Measurements from ENCODE around the gene MRFAP1L1. TPM values are rescaled to one million over a fixed set of nuclear protein-coding genes. Genes with fewer than 3 reads are reported as not detected.

The MRFAP1L1 gene
- total and polyA plus RNA-seq, 8 donors, result 12.4 to 39.8 (median 21.5) TPM

DNA sequence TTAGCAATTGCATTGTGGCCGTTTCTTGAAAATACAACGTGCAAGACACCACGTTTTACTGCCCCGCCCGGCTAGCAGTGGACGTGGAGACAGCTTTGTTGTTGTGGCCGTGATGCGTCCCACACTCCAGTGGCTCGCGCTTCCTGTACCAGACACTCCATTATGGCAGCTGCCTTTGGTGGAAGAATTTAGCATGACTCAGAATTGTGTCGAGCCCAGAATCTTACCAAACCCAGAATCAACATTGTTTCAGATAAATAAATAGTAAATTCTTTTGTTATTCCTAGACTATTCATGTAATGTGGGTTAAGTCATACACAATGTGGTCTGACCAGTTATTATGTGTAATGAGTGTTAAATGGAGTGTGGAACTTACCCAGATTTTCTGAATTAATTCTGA, 41.3 kb downstream of the MRFAP1L1 start:
- ATAC-seq (no peak), DNase-seq (no peak), FAIRE-seq (no peak)
- Histone ChIP-seq H3K36me3 (no peaks in the 10 kb centered on the region), H3K27ac (no peak overlapping the region), H3K27me3 (no peaks in the 10 kb centered on the region), H3K9me3 (no peaks in the 10 kb centered on the region), H3K4me3 (no peak overlapping the region), H3K4me1 (no peaks in the 10 kb centered on the region)
- TF ChIP-seq, protein P1, sequence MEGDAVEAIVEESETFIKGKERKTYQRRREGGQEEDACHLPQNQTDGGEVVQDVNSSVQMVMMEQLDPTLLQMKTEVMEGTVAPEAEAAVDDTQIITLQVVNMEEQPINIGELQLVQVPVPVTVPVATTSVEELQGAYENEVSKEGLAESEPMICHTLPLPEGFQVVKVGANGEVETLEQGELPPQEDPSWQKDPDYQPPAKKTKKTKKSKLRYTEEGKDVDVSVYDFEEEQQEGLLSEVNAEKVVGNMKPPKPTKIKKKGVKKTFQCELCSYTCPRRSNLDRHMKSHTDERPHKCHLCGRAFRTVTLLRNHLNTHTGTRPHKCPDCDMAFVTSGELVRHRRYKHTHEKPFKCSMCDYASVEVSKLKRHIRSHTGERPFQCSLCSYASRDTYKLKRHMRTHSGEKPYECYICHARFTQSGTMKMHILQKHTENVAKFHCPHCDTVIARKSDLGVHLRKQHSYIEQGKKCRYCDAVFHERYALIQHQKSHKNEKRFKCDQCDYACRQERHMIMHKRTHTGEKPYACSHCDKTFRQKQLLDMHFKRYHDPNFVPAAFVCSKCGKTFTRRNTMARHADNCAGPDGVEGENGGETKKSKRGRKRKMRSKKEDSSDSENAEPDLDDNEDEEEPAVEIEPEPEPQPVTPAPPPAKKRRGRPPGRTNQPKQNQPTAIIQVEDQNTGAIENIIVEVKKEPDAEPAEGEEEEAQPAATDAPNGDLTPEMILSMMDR (IDR thresholded peaks at IDR 0.05), result no peak
- WGBS, 2 donors, result 84 to 91% methylated on average over 11 of the region's 11 CpGs
- intact Hi-C loops (cut with DNase I), result no loop called here

DNA sequence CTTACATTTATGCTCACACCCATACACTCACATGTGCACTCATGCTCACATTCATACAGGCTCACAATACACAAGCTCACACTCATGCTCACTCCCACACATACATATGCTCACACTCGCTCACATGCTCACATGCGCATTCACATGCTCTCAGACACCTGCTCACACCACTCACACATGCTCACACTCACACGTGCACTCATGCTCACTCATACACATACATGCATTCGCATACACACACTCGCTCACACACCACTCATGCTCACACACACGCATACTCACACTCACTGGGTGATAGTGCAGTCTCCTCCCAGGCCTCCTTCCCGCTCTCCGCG, 44.4 kb downstream of the MRFAP1L1 start:
- WGBS, 2 donors, result 90 to 97% methylated on average over 9 of the region's 9 CpGs
- no peak overlapping the region for H3K27ac ChIP-seq
- no peak for ATAC-seq

DNA sequence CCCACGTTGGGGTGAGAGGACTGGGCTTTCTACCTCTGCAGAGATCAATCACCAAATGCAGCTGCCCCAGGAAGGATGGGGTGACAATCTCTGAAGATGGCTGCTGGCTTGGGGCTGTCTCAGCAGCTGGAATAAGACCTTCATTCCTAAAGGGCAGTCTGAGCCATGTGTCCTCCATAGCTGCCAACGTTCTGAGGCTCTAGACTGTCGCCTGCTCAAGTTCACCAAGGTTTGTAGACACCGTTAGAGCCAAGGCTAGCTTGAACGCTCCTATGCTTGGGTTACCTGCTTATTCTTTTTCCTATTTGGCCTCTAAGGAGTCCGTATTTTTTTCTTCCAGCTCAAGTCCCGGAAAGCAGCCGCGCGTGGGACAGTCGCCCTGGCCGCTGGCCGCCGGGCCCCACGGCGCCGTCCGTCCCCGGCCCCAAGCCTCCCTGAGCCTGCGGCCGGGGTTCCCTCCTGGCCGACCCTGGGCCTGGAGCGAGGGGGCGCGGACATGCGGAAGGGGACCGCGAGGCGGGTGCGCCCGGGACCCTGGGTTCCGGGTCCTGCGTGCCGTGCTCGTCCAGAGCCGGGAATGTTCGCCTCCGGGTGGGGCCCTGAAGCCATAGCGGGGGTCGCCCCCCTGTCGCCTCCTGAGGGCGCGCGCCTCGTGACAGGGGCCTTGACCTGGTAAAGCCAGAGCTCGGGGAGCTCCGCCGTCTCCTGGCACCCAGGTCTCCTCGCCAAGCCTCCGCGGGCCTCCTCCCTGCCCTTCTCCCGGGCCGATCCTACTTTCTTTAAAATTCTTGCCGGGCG, 45.9 kb downstream of the MRFAP1L1 start:
- peak overlapping the region in 2 of 4 donors; percentile 18 to 36 for H3K4me3 ChIP-seq
- no peaks in the 10 kb centered on the region for H3K9me3 ChIP-seq
- FAIRE-seq (no peak), ATAC-seq (peak in 3 of 4 donors; percentile 33 to 43 (median 38)), DNase-seq (no peak)
- TF ChIP-seq, protein P1 (IDR thresholded peaks at IDR 0.05), result no peak
- no peaks in the 10 kb centered on the region for H3K27me3 ChIP-seq
- WGBS, 2 donors, result 14 to 16% methylated on average over 47 to 55 of the region's 55 CpGs
- H3K4me1 ChIP-seq, result no peaks in the 10 kb centered on the region
- no peak overlapping the region for H3K27ac ChIP-seq
- intact Hi-C loops (cut with DNase I), result no loop called here
- no peaks in the 10 kb centered on the region for H3K36me3 ChIP-seq

More for the DNA sequence above, 44.4 kb downstream of the MRFAP1L1 start:
- H3K4me1 ChIP-seq, result no peaks in the 10 kb centered on the region
- TF ChIP-seq, protein P1 (IDR thresholded peaks at IDR 0.05), result no peak
- H3K36me3 ChIP-seq, result no peaks in the 10 kb centered on the region
- FAIRE-seq (no peak), DNase-seq (no peak)
- no peak overlapping the region for H3K4me3 ChIP-seq
- intact Hi-C loops (cut with DNase I), result no loop called here
- H3K9me3 ChIP-seq, result no peaks in the 10 kb centered on the region
- H3K27me3 ChIP-seq, result no peaks in the 10 kb centered on the region

DNA sequence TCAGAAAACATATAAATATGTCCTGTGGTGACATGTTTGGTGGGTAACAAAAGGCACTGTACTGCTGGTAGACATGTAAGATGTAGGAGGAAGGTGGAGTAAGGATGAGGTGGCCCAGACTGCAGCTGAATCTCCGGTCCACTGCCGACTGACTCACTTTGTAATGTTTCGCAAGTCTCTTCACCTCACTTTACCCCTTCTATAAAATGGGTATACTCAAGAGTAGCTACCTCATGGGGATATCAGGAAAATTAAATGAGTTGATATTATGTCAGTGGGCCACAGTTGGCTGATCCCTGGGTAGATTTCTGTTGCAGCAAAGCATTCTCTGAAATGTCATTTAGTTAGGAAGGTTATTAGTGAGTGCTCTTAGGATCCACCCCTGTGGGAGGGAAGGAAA, 47.1 kb downstream of the MRFAP1L1 start:
- Histone ChIP-seq H3K4me1 (no peaks in the 10 kb centered on the region), H3K9me3 (no peaks in the 10 kb centered on the region), H3K36me3 (no peaks in the 10 kb centered on the region), H3K27me3 (no peaks in the 10 kb centered on the region), H3K4me3 (no peak overlapping the region), H3K27ac (no peak overlapping the region)
- intact Hi-C loops (cut with DNase I), result no loop called here
- DNase-seq, result no peak
- TF ChIP-seq, protein P1 (IDR thresholded peaks at IDR 0.05), result no peak
- WGBS, 2 donors, result 89 to 93% methylated on average over 3 of the region's 3 CpGs
- no peak for ATAC-seq
- no peak for FAIRE-seq

DNA sequence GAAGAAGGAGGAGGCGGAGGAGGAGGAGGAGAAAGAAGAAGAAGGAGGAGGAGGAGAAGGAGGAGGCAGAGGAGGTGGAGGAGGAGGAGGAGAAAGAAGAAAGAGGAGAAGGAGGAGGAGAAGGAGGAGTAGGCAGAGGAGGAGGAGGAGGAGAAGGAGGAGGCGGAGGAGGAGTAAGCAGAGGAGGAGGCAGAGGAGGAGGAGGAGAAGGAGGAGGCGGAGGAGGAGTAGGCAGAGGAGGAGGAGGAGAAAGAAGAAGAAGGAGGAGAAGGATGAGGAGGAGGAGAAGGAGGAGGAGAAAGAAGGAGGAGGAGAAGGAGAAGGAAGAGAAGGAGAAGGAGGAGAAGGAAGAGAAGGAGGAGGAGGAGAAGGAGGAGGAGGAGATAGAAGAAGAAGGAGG, 49.2 kb downstream of the MRFAP1L1 start:
- intact Hi-C loops (cut with DNase I), result no loop called here
- TF ChIP-seq, protein P1 (IDR thresholded peaks at IDR 0.05), result no peak
- Histone ChIP-seq H3K4me3 (no peak overlapping the region), H3K9me3 (no peaks in the 10 kb centered on the region), H3K36me3 (no peaks in the 10 kb centered on the region), H3K27me3 (no peaks in the 10 kb centered on the region), H3K4me1 (no peaks in the 10 kb centered on the region), H3K27ac (no peak overlapping the region)
- DNase-seq (no peak), FAIRE-seq (no peak), ATAC-seq (no peak)
- 91 to 97% methylated on average over 3 of the region's 3 CpGs for WGBS, 2 donors
